Neuron (in vitro differentiated cells): Measurements from ENCODE around the gene INSRR.

Experiments used
- H2AFZ ChIP-seq: one replicate; pipeline ENCODE4 v1.6.1; 2013; ENCODE audit warnings: low read depth, mild to moderate bottlenecking, inconsistent platforms, low read length, moderate library complexity
- H3K27me3 ChIP-seq: one replicate; pipeline ENCODE4 v1.6.1; 2013; ENCODE audit warnings: low read length; ENCODE audit not compliant: insufficient read depth
- H3K36me3 ChIP-seq: one replicate; pipeline ENCODE4 v1.6.1; 2013; ENCODE audit warnings: low read length; ENCODE audit not compliant: insufficient read depth
- H3K4me1 ChIP-seq: one replicate; pipeline ENCODE4 v1.6.1; 2013; ENCODE audit warnings: low read length; ENCODE audit not compliant: insufficient read depth
- H3K4me3 ChIP-seq: 2 replicates; pipeline ENCODE4 v1.5.1; 2013; ENCODE audit warnings: mild to moderate bottlenecking, low read length, moderate library complexity
- H3K9me3 ChIP-seq: one replicate; pipeline ENCODE4 v1.6.1; 2013; ENCODE audit warnings: low read length

INSRR gene

DNA sequence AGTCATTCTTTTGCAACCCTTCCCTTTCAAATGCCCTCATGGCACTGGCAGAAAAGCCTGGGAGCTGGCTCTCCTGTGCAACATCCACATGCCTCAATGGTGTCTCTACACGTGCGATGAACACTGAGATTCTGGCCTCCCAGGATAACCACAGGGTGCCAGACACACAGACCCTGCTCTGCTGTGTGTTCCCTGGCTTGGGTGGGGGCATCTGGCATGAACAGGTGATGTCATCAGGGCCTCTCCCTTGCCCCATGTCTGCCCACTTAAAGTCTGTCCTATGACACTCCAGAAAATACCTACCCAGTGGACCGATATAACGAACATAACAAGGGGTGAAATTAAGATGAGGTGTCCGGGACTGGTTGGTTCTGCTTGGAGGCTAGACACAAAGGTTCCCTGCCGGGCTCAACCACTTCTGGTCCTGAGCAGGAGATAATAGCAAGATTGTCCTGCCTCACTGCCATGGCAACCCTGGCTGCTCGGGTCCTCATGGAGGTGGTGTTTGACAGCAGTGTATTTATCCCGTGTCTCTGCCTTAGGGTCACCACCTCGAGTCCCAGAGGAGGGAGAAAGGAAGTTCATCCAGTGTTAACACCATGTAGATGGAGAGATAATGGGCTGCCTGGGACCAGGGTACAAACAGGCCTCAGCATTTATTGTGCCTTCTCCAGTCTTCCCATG, 19.3 kb downstream of the INSRR start:
- Histone ChIP-seq H3K9me3 (peaks cover 4% of the 10 kb centered on the region), H3K36me3 (no peaks in the 10 kb centered on the region), H3K4me1 (peaks cover 10% of the 10 kb centered on the region), H3K27me3 (peaks cover 51% of the 10 kb centered on the region), H3K4me3 (no peak overlapping the region), H2AFZ (no peak overlapping the region)

DNA sequence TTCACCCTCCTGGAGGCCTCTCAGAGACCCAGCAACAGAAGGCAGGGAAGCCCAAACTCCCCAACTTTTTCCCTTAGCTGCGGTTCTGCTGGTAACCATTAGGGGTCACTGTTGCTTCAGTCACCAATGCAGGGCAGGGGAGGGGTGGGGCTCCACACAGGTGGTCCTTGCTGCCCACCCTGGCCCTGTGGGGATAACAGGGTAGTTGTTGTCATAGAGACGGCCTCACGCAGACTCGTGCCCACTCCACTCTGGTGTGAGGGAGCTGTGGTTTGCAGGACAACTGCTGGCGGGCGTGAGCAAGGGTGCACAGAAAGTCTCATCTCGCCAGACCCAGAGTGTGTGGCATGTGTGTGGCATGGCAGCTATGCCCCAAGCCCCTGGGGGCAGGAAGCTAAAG, 19.9 kb downstream of the INSRR start:
- no peak overlapping the region for H2AFZ ChIP-seq
- H3K36me3 ChIP-seq, result no peaks in the 10 kb centered on the region
- H3K4me3 ChIP-seq, result no peak overlapping the region
- peaks cover 10% of the 10 kb centered on the region for H3K4me1 ChIP-seq
- peaks cover 4% of the 10 kb centered on the region for H3K9me3 ChIP-seq
- peaks cover 50% of the 10 kb centered on the region for H3K27me3 ChIP-seq

- no peak overlapping the region for H3K4me3 ChIP-seq
- peaks cover 10% of the 10 kb centered on the region for H3K4me1 ChIP-seq
- no peak overlapping the region for H2AFZ ChIP-seq
- H3K36me3 ChIP-seq, result no peaks in the 10 kb centered on the region
- peaks cover 2% of the 10 kb centered on the region for H3K9me3 ChIP-seq
- H3K27me3 ChIP-seq, result peaks cover 52% of the 10 kb centered on the region
Observed at GRCh38 chr1:156836892-156837291, 22.0 kb downstream of the INSRR start.

- Histone ChIP-seq H3K9me3 (no peaks in the 10 kb centered on the region), H3K36me3 (no peaks in the 10 kb centered on the region), H3K4me1 (peaks cover 10% of the 10 kb centered on the region), H3K27me3 (peaks cover 52% of the 10 kb centered on the region), H2AFZ (no peak overlapping the region), H3K4me3 (no peak overlapping the region)
Observed at GRCh38 chr1:156836041-156836654, 22.8 kb downstream of the INSRR start.

GRCh38 chr1:156834322-156834721, 24.6 kb downstream of the INSRR start:
- no peaks in the 10 kb centered on the region for H3K9me3 ChIP-seq
- no peak overlapping the region for H2AFZ ChIP-seq
- no peaks in the 10 kb centered on the region for H3K36me3 ChIP-seq
- H3K4me1 ChIP-seq, result peaks cover 2% of the 10 kb centered on the region
- H3K4me3 ChIP-seq, result no peak overlapping the region
- peaks cover 56% of the 10 kb centered on the region for H3K27me3 ChIP-seq

- Histone ChIP-seq H3K36me3 (no peaks in the 10 kb centered on the region), H2AFZ (no peak overlapping the region), H3K27me3 (peaks cover 56% of the 10 kb centered on the region), H3K4me1 (no peaks in the 10 kb centered on the region), H3K4me3 (no peak overlapping the region), H3K9me3 (no peaks in the 10 kb centered on the region)
Observed at GRCh38 chr1:156833603-156834002, 25.3 kb downstream of the INSRR start.

GRCh38 chr1:156832434-156832833, 26.5 kb downstream of the INSRR start:
- Histone ChIP-seq H3K4me3 (no peak overlapping the region), H3K4me1 (no peaks in the 10 kb centered on the region), H3K9me3 (no peaks in the 10 kb centered on the region), H3K36me3 (no peaks in the 10 kb centered on the region), H2AFZ (no peak overlapping the region), H3K27me3 (peaks cover 54% of the 10 kb centered on the region)

DNA sequence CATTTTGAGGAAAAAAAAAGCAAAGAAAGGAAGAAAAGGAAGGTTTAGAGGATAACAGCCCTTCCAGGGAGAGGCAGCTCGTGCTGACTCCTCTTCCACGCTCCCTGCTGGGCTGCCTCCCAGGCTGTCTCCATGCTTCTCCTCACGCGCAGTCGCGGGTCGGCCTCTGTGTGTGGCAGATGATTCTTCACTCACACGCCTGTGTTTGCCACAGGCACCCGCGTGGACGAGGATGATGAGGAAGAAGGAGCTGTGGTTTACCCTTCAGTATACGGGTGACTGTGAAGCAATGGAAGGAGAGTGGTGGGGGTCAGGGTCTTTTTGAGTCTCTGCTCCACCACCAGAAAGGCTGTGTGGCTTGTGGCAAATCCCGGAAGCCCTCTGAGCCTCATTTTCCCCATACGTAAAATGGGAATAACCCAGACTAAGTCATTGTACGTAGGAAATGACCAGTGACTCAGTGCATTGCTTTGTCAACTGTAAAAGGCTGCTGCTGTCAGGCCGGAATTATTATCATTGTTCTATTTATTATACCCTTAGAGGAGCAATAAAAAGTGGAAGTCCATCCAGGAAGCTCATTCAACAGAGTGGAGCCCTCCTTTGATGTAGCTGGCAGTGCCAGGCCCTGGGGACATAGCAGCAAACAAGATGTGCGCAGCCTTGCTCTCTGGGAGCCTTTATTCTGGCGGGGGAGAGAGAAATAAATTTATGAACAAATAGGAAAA, 30.4 kb downstream of the INSRR start:
- peaks cover 33% of the 10 kb centered on the region for H3K27me3 ChIP-seq
- H3K4me3 ChIP-seq, result no peak overlapping the region
- no peaks in the 10 kb centered on the region for H3K4me1 ChIP-seq
- H3K9me3 ChIP-seq, result no peaks in the 10 kb centered on the region
- no peak overlapping the region for H2AFZ ChIP-seq
- no peaks in the 10 kb centered on the region for H3K36me3 ChIP-seq

GRCh38 chr1:156826630-156827029, 32.3 kb downstream of the INSRR start:
- H3K36me3 ChIP-seq, result no peaks in the 10 kb centered on the region
- H3K27me3 ChIP-seq, result peaks cover 23% of the 10 kb centered on the region
- H3K4me3 ChIP-seq, result no peak overlapping the region
- no peaks in the 10 kb centered on the region for H3K9me3 ChIP-seq
- no peaks in the 10 kb centered on the region for H3K4me1 ChIP-seq
- no peak overlapping the region for H2AFZ ChIP-seq

DNA sequence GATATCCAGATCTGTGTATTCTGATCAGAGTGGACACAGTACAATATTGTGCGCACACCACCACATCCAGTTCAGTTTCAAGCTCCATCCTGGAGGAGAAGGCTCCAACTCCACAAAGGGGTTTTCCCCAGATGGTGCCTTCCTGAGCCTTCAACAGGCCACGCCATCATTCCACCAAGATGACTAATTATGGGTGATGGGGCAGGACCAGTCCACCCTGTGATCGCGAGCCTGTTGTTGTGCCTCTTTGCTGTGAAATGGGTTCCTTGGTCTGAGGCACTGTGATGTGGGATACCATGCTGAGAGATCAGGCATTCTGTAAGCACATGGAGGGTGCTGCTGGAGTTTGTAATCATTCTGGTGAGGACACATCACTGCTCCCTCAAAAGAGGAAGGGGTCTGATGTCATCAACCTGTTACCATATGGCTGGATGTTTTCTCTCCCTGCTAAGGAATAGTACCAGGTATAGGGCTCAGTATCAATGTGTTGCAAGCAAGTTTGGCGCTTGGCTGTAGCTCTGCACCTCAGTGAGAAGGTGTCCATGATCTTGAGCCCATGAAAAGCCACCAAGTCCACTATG, 35.6 kb downstream of the INSRR start:
- Histone ChIP-seq H3K4me3 (no peak overlapping the region), H3K36me3 (no peaks in the 10 kb centered on the region), H3K4me1 (no peaks in the 10 kb centered on the region), H3K9me3 (no peaks in the 10 kb centered on the region), H3K27me3 (peaks cover 14% of the 10 kb centered on the region), H2AFZ (no peak overlapping the region)

GRCh38 chr1:156822680-156823079, 36.2 kb downstream of the INSRR start:
- Histone ChIP-seq H3K36me3 (no peaks in the 10 kb centered on the region), H2AFZ (no peak overlapping the region), H3K4me3 (no peak overlapping the region), H3K27me3 (peaks cover 14% of the 10 kb centered on the region), H3K4me1 (no peaks in the 10 kb centered on the region), H3K9me3 (no peaks in the 10 kb centered on the region)

GRCh38 chr1:156821801-156822200, 37.1 kb downstream of the INSRR start:
- Histone ChIP-seq H3K4me3 (no peak overlapping the region), H3K27me3 (peaks cover 14% of the 10 kb centered on the region), H3K4me1 (no peaks in the 10 kb centered on the region), H3K9me3 (no peaks in the 10 kb centered on the region), H3K36me3 (no peaks in the 10 kb centered on the region), H2AFZ (no peak overlapping the region)
